ENCODE measurements around the gene DEPDC1.

DNA sequence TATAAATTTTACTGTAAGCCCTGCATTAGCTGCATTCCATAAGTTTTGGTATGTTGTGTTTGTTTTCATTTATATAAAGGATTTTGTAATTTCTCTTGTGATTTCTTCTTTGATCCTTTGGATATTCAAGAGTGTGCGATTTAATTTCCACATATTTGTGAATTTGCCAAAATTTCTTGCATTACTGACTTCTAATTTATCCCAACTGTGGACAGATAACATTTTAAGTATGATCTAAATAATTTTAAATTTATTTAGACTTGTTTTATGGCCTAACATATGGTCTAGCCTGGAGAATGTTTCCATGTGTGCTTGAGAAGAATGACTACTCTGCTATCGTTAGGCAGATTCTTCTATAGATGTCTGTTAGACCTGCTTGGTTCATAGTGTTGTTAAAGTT, 70.3 kb downstream of the DEPDC1 start:
- TF ChIP-seq EP300 (IDR thresholded peaks at IDR 0.05) (no peak), POLR2A (IDR thresholded peaks at IDR 0.05) (no peak)
- TF ChIP-seq, protein P1, sequence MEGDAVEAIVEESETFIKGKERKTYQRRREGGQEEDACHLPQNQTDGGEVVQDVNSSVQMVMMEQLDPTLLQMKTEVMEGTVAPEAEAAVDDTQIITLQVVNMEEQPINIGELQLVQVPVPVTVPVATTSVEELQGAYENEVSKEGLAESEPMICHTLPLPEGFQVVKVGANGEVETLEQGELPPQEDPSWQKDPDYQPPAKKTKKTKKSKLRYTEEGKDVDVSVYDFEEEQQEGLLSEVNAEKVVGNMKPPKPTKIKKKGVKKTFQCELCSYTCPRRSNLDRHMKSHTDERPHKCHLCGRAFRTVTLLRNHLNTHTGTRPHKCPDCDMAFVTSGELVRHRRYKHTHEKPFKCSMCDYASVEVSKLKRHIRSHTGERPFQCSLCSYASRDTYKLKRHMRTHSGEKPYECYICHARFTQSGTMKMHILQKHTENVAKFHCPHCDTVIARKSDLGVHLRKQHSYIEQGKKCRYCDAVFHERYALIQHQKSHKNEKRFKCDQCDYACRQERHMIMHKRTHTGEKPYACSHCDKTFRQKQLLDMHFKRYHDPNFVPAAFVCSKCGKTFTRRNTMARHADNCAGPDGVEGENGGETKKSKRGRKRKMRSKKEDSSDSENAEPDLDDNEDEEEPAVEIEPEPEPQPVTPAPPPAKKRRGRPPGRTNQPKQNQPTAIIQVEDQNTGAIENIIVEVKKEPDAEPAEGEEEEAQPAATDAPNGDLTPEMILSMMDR (IDR thresholded peaks at IDR 0.05): no peak
